ENCODE data around the gene UTS2R. TPM values are rescaled to one million over a fixed set of nuclear protein-coding genes. Genes with fewer than 3 reads are reported as not detected.

The UTS2R gene
- total and polyA plus RNA-seq, 7 donors: not detected

DNA sequence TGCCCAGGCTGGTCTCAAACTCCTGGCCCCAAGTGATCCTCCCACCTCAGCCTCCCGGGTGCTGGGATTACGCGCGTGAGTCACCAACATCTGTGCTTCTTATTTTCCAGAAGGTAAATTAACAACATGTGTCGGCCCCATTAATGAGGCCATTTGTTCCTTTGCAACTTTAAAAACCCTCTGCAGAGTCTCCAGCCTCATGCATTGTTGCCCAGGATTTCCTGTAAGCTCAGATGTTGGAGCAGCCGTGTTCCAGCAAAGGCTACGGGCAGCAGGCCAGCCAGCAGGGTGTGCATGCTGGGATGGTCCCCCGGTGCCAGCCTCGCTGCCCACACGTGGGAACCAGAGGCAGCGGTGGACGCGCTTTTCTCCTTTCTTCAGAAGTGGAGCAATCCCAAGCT, 27.5 kb downstream of the UTS2R start:
- no peak for DNase-seq

DNA sequence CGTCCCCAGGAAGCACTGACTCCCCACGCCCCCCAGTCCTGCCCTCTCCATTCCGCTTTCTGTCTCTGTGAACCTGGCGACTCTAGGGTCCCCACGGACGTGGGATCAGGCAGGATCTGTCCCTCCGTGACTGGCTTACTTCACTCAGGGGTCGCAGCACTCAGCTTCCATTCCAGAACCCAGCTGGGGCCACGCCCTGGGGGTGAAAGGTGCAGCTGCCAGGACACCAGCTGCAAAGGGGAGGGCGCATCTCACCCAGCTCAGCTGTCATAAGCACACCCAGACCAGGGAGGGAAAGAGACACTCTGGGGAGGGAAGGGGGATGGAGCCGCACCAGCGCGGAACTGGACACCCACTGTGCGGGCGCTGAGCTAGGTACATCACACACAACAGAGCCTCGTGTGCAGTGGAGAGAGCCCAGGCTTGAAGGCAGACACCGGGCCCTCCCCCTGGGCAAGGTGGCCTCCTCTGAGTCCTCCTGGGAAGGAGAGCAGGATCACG, 28.1 kb downstream of the UTS2R start:
- Histone ChIP-seq H3K27me3 (no peaks in the 10 kb centered on the region), H3K4me3 (no peak overlapping the region), H3K4me1 (peaks cover 0 to 12% (median 0%) of the 10 kb centered on the region in 4 donors), H3K36me3 (peaks cover 0 to 42% (median 11%) of the 10 kb centered on the region in 4 donors), H3K27ac (peak overlapping the region in 1 of 4 donors; percentile 37), H3K9me3 (no peaks in the 10 kb centered on the region)
- TF ChIP-seq, protein P1, sequence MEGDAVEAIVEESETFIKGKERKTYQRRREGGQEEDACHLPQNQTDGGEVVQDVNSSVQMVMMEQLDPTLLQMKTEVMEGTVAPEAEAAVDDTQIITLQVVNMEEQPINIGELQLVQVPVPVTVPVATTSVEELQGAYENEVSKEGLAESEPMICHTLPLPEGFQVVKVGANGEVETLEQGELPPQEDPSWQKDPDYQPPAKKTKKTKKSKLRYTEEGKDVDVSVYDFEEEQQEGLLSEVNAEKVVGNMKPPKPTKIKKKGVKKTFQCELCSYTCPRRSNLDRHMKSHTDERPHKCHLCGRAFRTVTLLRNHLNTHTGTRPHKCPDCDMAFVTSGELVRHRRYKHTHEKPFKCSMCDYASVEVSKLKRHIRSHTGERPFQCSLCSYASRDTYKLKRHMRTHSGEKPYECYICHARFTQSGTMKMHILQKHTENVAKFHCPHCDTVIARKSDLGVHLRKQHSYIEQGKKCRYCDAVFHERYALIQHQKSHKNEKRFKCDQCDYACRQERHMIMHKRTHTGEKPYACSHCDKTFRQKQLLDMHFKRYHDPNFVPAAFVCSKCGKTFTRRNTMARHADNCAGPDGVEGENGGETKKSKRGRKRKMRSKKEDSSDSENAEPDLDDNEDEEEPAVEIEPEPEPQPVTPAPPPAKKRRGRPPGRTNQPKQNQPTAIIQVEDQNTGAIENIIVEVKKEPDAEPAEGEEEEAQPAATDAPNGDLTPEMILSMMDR (IDR thresholded peaks at IDR 0.05): no peak
- TF ChIP-seq POLR2A (IDR thresholded peaks at IDR 0.05) (no peak), POLR2AphosphoS5 (IDR thresholded peaks at IDR 0.05) (no peak), EP300 (IDR thresholded peaks at IDR 0.05) (no peak)
- intact Hi-C loops (cut with DNase I): no loop called here
- whole genome bisulfite sequencing, 2 donors: 86 to 90% methylated on average over 18 of the region's 18 CpGs
- no peak for DNase-seq

More for the DNA sequence above, 27.5 kb downstream of the UTS2R start:
- intact Hi-C loops (cut with DNase I): no loop called here
- TF ChIP-seq POLR2AphosphoS5 (IDR thresholded peaks at IDR 0.05): peak in 1 of 4 donors; percentile 35
- TF ChIP-seq, protein P1 (IDR thresholded peaks at IDR 0.05): no peak
- Histone ChIP-seq H3K4me1 (peaks cover 0 to 12% (median 0%) of the 10 kb centered on the region in 4 donors), H3K36me3 (peaks cover 0 to 39% (median 8%) of the 10 kb centered on the region in 4 donors), H3K4me3 (no peak overlapping the region), H3K27ac (peak overlapping the region in 1 of 4 donors; percentile 37), H3K27me3 (no peaks in the 10 kb centered on the region), H3K9me3 (no peaks in the 10 kb centered on the region)
- WGBS, 2 donors: 84 to 89% methylated on average over 13 of the region's 13 CpGs

DNA sequence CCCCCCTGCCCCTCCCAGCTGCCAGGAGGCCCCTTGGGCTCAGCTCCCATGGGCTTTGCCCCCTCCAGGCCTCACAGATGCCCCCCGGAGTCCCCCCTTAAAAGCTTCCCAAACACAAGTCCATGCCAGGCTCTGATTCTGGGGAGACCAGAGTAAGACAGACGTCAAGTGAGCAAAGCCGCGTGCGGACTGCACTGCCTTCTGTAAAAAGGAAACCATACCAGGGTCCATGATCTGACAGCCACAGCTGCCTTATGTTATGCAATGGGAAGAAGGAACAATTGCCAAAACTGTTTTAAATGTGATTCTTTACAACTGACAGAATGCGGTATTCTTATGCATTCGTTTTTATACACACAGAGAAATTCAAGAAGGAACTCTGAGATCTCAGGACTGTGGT, 28.6 kb downstream of the UTS2R start:
- H3K27me3 ChIP-seq: no peaks in the 10 kb centered on the region
- peaks cover 0 to 12% (median 0%) of the 10 kb centered on the region in 4 donors for H3K4me1 ChIP-seq
- DNase-seq: no peak
- H3K36me3 ChIP-seq: peaks cover 0 to 42% (median 11%) of the 10 kb centered on the region in 4 donors
- WGBS, 2 donors: 67 to 83% methylated on average over 7 of the region's 7 CpGs
- intact Hi-C loops (cut with DNase I): no loop called here
- peak overlapping the region in 1 of 4 donors; percentile 37 for H3K27ac ChIP-seq
- H3K9me3 ChIP-seq: no peaks in the 10 kb centered on the region
- peak in 1 of 4 donors; percentile 20 for TF ChIP-seq POLR2AphosphoS5 (IDR thresholded peaks at IDR 0.05)
- TF ChIP-seq, protein P1 (IDR thresholded peaks at IDR 0.05): no peak
- H3K4me3 ChIP-seq: no peak overlapping the region

DNA sequence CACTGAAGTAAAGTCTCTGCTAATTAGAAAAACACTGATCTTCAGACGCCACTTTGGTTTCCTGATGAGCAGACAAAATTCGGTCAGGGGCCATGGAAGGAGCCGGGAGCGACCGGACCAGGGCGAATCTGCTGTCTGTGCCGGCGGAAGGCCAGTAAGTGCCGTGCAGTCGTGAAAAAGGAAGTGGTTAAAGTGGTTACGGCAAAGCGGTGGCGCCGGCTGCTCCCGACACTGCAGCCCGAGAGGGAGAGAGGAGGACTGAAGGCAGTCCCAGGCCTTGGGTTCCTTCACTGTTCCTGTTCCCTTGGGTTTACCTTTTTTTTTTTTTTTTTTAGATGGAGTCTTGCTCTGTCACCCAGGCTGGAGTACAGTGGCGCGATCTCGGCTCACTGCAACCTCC, 29.3 kb downstream of the UTS2R start:
- intact Hi-C loops (cut with DNase I): no loop called here
- H3K27ac ChIP-seq: peak overlapping the region in 1 of 4 donors; percentile 14
- no peaks in the 10 kb centered on the region for H3K9me3 ChIP-seq
- WGBS, 2 donors: 54 to 86% methylated on average over 19 of the region's 19 CpGs
- peaks cover 0 to 39% (median 11%) of the 10 kb centered on the region in 4 donors for H3K36me3 ChIP-seq
- H3K4me3 ChIP-seq: no peak overlapping the region
- DNase-seq: no peak
- no peak for TF ChIP-seq POLR2AphosphoS5 (IDR thresholded peaks at IDR 0.05)
- TF ChIP-seq EP300 (IDR thresholded peaks at IDR 0.05): no peak
- TF ChIP-seq POLR2A (IDR thresholded peaks at IDR 0.05): no peak
- TF ChIP-seq, protein P1 (IDR thresholded peaks at IDR 0.05): no peak
- H3K27me3 ChIP-seq: no peaks in the 10 kb centered on the region
- peaks cover 0 to 12% (median 0%) of the 10 kb centered on the region in 4 donors for H3K4me1 ChIP-seq

DNA sequence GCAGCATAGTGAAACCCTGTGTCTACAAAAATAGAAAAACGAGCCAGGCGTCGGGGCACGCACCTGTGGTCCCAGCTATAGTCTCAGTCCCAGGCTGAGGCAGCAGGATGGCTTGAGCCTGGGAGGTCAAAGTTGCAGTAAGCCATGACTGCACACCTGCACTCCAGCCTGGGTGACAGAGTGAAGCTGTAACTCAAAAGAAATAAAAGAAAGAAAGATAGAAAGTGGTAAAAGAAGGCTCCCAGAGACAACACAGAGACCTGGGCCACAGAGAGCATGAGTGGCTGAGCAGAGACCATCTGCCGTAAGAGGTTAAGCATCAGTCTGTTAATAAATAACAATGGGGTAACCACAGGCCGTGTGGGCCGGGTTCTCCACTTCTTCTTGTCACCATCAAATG, 31.3 kb downstream of the UTS2R start:
- intact Hi-C loops (cut with DNase I): no loop called here
- H3K27ac ChIP-seq: no peak overlapping the region
- WGBS, 2 donors: 84 to 87% methylated on average over 7 of the region's 7 CpGs
- H3K4me1 ChIP-seq: peaks cover 0 to 12% (median 0%) of the 10 kb centered on the region in 4 donors
- TF ChIP-seq POLR2AphosphoS5 (IDR thresholded peaks at IDR 0.05) (no peak), POLR2A (IDR thresholded peaks at IDR 0.05) (no peak), EP300 (IDR thresholded peaks at IDR 0.05) (no peak)
- TF ChIP-seq, protein P1 (IDR thresholded peaks at IDR 0.05): no peak
- no peaks in the 10 kb centered on the region for H3K9me3 ChIP-seq
- H3K36me3 ChIP-seq: peaks cover 0 to 45% (median 11%) of the 10 kb centered on the region in 4 donors
- H3K4me3 ChIP-seq: no peak overlapping the region
- no peak for DNase-seq
- H3K27me3 ChIP-seq: no peaks in the 10 kb centered on the region
